GM15510 (cell line): ENCODE results near the gene PANK2.

ENCODE experiments used
- POLR2A ChIP-seq: IDR thresholded peaks from 3 replicates; pipeline ENCODE4 v1.6.1; 2011; ENCODE audit warnings: borderline replicate concordance; ENCODE audit not compliant: insufficient read length; ENCODE audit errors: extremely low read depth

Gene PANK2

GRCh38 chr20:3888622-3889488 is at the start of gene PANK2:
Gene PANK2 (plus strand): TSS chr20:3889387.
- peak; percentile 75 for TF ChIP-seq POLR2A

GRCh38 chr20:3842348-3842930 is 46.7 kb upstream of the PANK2 start:
- TF ChIP-seq POLR2A: no peak

GRCh38 chr20:3843490-3843889 is 45.7 kb upstream of the PANK2 start:
- TF ChIP-seq POLR2A: no peak

GRCh38 chr20:3846378-3846739 is 42.8 kb upstream of the PANK2 start:
- TF ChIP-seq POLR2A: no peak

- peak; percentile 84 for TF ChIP-seq POLR2A
These were observed 42.3 kb upstream of the PANK2 start, which contains the start of gene MAVS for GRCh38 chr20:3846740-3847428. Gene MAVS (plus strand): TSS chr20:3846834. CDS start chr20:3854625, 7,791 bp downstream.

- TF ChIP-seq POLR2A: no peak
These were observed 41.7 kb upstream of the PANK2 start for GRCh38 chr20:3847429-3847940.

GRCh38 chr20:3848565-3848964 is 40.6 kb upstream of the PANK2 start:
- TF ChIP-seq POLR2A: no peak

- TF ChIP-seq POLR2A: no peak
These were observed 34.7 kb upstream of the PANK2 start for GRCh38 chr20:3854462-3854871.

GRCh38 chr20:3857405-3857804 is 31.8 kb upstream of the PANK2 start:
- TF ChIP-seq POLR2A: no peak

- TF ChIP-seq POLR2A: no peak
These were observed 30.5 kb upstream of the PANK2 start for GRCh38 chr20:3858689-3859088.

GRCh38 chr20:3861191-3861590 is 28.0 kb upstream of the PANK2 start:
- TF ChIP-seq POLR2A: no peak

GRCh38 chr20:3862333-3862732 is 26.9 kb upstream of the PANK2 start:
- TF ChIP-seq POLR2A: no peak

- no peak for TF ChIP-seq POLR2A
These were observed 25.9 kb upstream of the PANK2 start for GRCh38 chr20:3863317-3863716.

GRCh38 chr20:3864518-3864917 is 24.7 kb upstream of the PANK2 start:
- no peak for TF ChIP-seq POLR2A
